ENCODE measurements around the gene ILDR1.

DNA sequence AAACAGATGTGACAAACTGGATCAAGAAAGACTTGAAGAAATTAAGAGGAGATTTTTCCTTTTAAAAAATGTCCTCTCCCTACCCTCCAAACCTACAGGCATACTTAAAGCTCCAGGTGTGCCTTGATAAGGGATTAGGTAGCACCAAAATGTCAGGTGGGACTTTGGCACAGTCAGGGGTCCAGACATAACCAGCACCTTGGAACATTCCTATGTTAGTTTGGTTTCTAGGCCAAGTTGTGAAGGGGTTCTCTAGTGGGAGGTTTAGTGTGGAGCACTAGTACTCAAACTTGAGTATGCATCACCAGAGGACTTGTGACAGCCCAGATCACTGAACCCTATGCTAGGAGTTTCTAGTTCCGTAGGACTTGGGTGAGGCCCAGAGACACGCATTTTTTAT is 13.9 kb downstream of the ILDR1 start:
- TF ChIP-seq, protein P1, sequence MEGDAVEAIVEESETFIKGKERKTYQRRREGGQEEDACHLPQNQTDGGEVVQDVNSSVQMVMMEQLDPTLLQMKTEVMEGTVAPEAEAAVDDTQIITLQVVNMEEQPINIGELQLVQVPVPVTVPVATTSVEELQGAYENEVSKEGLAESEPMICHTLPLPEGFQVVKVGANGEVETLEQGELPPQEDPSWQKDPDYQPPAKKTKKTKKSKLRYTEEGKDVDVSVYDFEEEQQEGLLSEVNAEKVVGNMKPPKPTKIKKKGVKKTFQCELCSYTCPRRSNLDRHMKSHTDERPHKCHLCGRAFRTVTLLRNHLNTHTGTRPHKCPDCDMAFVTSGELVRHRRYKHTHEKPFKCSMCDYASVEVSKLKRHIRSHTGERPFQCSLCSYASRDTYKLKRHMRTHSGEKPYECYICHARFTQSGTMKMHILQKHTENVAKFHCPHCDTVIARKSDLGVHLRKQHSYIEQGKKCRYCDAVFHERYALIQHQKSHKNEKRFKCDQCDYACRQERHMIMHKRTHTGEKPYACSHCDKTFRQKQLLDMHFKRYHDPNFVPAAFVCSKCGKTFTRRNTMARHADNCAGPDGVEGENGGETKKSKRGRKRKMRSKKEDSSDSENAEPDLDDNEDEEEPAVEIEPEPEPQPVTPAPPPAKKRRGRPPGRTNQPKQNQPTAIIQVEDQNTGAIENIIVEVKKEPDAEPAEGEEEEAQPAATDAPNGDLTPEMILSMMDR (IDR thresholded peaks at IDR 0.05), result no peak
- no peak for TF ChIP-seq POLR2A (IDR thresholded peaks at IDR 0.05)
- no peak for TF ChIP-seq POLR2AphosphoS5 (IDR thresholded peaks at IDR 0.05)
- TF ChIP-seq EP300 (IDR thresholded peaks at IDR 0.05), result no peak
